GM12892 (cell line): Measurements from ENCODE around the gene AGER.
"Not testable (repeated sequence)": the region's sequence is repeated elsewhere in the genome, so short reads cannot be mapped to it uniquely, and the experiment has no call there.

Source experiments
- DNase-seq: peaks from one replicate; pipeline ENCODE4 v3.0.0; 2011; ENCODE audit not compliant: insufficient read length
- FAIRE-seq: peaks from 2 replicates; lab custom pipeline; 2011; peaks lifted over from hg19 to GRCh38; lab: Jason Lieb, UNC
- POLR2A ChIP-seq: IDR thresholded peaks from 2 replicates; pipeline ENCODE4 v1.6.1; 2011; ENCODE audit warnings: low read depth, low read length, control low read depth
- POLR2AphosphoS5 ChIP-seq: IDR thresholded peaks from 2 replicates; pipeline ENCODE4 v1.6.1; 2011; ENCODE audit warnings: low read depth, low read length, control low read depth
- TAF1 ChIP-seq: IDR thresholded peaks from 2 replicates; pipeline ENCODE4 v1.6.1; 2011; ENCODE audit warnings: low read depth, mild to moderate bottlenecking, control low read depth, low read length, borderline replicate concordance

Gene AGER

GRCh38 chr6:32196682-32197616, 12.9 kb upstream of the AGER start:
- TF ChIP-seq POLR2AphosphoS5 (no peak), TAF1 (no peak), POLR2A (no peak)
- DNase-seq = no peak
- no peak for FAIRE-seq

- no peak for FAIRE-seq
- DNase-seq = peak; percentile 65
- TF ChIP-seq TAF1 = no peak
- TF ChIP-seq POLR2A = peak; percentile 70
- peak; percentile 71 for TF ChIP-seq POLR2AphosphoS5
Observed at GRCh38 chr6:32195902-32196681, 12.0 kb upstream of the AGER start.

GRCh38 chr6:32195652-32195901, 11.5 kb upstream of the AGER start:
- peak; percentile 97 for FAIRE-seq
- TF ChIP-seq POLR2AphosphoS5 (no peak), POLR2A (no peak), TAF1 (no peak)
- peak; percentile 94 for DNase-seq

- DNase-seq (no peak), FAIRE-seq (no peak)
- TF ChIP-seq POLR2AphosphoS5 (no peak), TAF1 (no peak), POLR2A (no peak)
Observed at GRCh38 chr6:32194825-32195651, 11.0 kb upstream of the AGER start.

GRCh38 chr6:32194388-32194787, 10.3 kb upstream of the AGER start:
- TF ChIP-seq TAF1 (no peak), POLR2AphosphoS5 (no peak), POLR2A (no peak)
- FAIRE-seq (no peak), DNase-seq (no peak)

- not testable (repeated sequence) for DNase-seq, FAIRE-seq
Observed at GRCh38 chr6:32193096-32193495, 9.0 kb upstream of the AGER start.

GRCh38 chr6:32192608-32193039, 8.6 kb upstream of the AGER start, which contains the start of gene GPSM3:
GPSM3 (minus strand) TSS chr6:32192643; CDS start chr6:32192513, 130 bp downstream.
- no peak for TF ChIP-seq POLR2A
- no peak for TF ChIP-seq TAF1
- TF ChIP-seq POLR2AphosphoS5 = no peak
- FAIRE-seq = peak; percentile 77
- DNase-seq = no peak

GRCh38 chr6:32191696-32192607, 7.9 kb upstream of the AGER start:
- TF ChIP-seq TAF1 = no peak
- peak; percentile 54; the same call in 1 of the 2 replicates for TF ChIP-seq POLR2AphosphoS5
- DNase-seq (no peak), FAIRE-seq (no peak)

GRCh38 chr6:32190911-32191677, 7.0 kb upstream of the AGER start:
- no peak for DNase-seq
- TF ChIP-seq TAF1 (no peak), POLR2AphosphoS5 (no peak), POLR2A (no peak)
- peak; percentile 36 for FAIRE-seq
